GM21390 (cell line): ENCODE measurements around the gene KANSL1L.
"Not testable (repeated sequence)": the region's sequence is repeated elsewhere in the genome, so short reads cannot be mapped to it uniquely, and the experiment has no call there.

Experiments
- ATAC-seq: cut with Tn5 transposase; IDR thresholded peaks from one replicate; pipeline ENCODE4 v1.9.1; 2021; ENCODE audit not compliant: unreplicated experiment

KANSL1L gene

GRCh38 chr2:210179351-210179990 is 8.3 kb upstream of the KANSL1L start:
- ATAC-seq: no peak

- ATAC-seq: no peak
Observed at GRCh38 chr2:210177769-210178168, 6.6 kb upstream of the KANSL1L start.

GRCh38 chr2:210177115-210177514 is 5.9 kb upstream of the KANSL1L start:
- ATAC-seq: not testable (repeated sequence)

DNA sequence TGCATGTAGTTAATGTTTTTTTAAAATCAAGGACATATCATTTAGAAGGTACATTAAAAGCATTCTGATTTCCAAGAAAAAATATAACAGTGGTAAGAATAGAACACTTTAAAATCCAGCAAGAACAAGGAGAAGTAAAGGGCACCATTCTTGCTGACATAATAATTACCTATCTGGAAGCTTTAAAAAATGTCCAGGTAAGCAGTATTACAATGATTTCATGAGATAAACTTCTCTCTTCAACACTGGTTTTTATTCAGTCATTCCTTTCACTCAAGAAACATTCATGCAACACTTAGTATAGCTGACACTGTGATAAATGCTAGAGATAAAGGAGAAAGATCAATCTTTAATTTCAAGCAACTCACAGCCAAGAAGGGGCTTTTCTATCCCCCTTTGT is 2.9 kb upstream of the KANSL1L start:
- no peak for ATAC-seq

GRCh38 chr2:210172219-210172575 is 988 bp upstream of the KANSL1L start:
- ATAC-seq: no peak

- ATAC-seq: peak; percentile 64
Observed at GRCh38 chr2:210170446-210171303, 534 bp downstream of the KANSL1L start.

DNA sequence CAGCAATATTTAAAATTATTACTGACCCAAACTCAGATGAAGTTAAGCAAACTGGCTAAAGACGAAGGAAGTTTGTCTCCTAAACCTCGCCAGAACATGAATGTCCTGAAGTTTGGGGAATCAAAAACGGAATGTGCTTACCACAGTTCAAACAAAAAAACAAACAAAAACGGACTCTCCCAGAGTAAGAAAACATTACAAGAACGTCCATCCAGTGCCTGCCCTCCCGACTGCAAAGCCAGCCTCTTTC is 1.1 kb downstream of the KANSL1L start:
- ATAC-seq: no peak

GRCh38 chr2:210169516-210170195 is 1.6 kb downstream of the KANSL1L start:
- ATAC-seq: peak; percentile 39

- ATAC-seq: no peak
Observed at GRCh38 chr2:210167227-210167626, 4.0 kb downstream of the KANSL1L start.

- ATAC-seq: no peak
Observed at GRCh38 chr2:210162466-210163124, 8.6 kb downstream of the KANSL1L start.

- ATAC-seq: no peak
Observed at GRCh38 chr2:210159059-210159458, 12.2 kb downstream of the KANSL1L start.

GRCh38 chr2:210158236-210158635 is 13.0 kb downstream of the KANSL1L start:
- no peak for ATAC-seq

DNA sequence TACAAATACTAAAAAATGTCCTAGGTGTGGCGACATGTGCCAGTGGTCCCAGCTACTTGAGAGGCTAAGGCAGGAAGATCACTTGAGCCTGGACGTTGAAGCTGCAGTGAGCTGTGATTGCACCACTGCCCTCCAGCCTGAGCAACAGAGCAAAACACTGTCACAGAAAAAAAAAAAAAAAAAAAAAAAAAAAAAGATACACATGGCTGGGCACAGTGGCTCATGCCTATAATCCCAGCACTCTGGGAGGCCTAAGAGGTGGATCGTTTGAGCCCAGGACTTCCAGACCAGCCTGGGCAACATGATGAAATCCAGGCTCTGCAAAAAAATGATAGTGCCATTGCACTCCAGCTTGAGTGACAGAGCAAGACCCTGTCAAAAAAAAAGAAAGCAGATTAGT is 13.7 kb downstream of the KANSL1L start:
- ATAC-seq: no peak

DNA sequence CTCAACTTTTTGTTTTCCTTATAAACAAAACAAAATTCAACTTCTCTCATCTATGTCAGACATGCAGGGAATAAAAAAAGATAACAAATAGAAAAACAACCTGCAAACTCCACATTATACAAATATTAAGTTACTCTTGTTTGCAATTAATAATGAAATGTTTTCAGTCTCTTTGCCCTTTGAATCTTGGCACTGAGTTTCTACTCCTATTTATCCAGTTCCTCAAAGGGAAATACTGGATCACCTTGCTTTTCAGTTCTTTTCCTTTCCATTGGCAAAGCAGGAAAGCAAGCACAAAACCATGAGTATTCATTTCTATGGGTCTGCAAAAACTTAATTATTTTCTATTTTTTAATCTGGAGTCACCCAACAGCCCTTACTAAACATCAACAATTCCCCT is 23.6 kb downstream of the KANSL1L start:
- ATAC-seq: no peak

GRCh38 chr2:210132239-210132638 is 39.0 kb downstream of the KANSL1L start:
- no peak for ATAC-seq

DNA sequence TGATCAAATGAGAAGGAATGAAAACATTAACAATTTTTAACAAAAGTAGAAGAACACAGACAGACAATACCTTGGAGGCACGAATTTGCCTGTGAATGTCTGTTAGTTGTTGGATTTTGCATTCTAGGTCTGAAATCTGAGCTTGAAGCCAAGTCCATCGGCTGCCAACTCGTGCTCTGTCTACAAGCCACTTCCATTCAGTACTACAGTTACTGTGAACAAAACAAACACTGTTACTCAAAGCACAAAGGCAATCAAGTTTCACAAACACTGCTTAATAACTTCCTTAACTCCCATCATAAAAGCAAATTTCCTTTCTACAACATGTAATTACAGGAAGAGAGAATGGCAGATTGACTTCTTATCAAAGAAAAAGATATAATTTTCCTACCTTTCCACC is 42.2 kb downstream of the KANSL1L start:
- ATAC-seq: no peak

DNA sequence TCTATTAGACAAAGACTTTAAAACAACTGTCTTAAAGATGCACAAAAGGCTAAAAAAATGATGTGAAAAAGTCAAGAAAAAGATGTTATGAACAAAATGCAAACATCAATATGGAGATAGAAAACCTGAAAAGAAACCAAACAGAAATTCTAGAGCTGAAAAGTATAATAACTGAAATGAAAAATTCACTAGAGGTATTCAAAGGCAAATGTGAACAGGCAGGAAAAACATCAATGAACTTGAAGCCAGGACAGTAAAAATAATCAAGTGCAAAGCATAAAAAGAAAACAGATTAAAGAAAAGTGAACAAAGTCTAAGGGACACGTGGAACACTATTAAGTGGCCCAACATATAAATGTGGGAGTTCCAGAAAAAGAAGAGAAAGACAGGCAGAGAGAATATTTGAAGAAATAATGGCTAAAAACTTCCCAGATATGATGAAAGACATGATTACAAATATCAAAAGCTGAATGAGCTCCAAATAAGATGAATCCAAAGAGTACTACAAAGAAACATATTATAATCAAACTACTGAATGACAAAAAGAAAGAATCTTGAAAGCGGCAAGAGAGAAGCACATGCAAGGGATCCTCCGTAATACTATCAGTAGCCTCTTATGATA is 57.5 kb downstream of the KANSL1L start:
- no peak for ATAC-seq

- no peak for ATAC-seq
Observed at GRCh38 chr2:210112871-210113270, 58.3 kb downstream of the KANSL1L start.

GRCh38 chr2:210099940-210100339 is 71.3 kb downstream of the KANSL1L start:
- no peak for ATAC-seq

- no peak for ATAC-seq
Observed at GRCh38 chr2:210094787-210095186, 76.4 kb downstream of the KANSL1L start.

DNA sequence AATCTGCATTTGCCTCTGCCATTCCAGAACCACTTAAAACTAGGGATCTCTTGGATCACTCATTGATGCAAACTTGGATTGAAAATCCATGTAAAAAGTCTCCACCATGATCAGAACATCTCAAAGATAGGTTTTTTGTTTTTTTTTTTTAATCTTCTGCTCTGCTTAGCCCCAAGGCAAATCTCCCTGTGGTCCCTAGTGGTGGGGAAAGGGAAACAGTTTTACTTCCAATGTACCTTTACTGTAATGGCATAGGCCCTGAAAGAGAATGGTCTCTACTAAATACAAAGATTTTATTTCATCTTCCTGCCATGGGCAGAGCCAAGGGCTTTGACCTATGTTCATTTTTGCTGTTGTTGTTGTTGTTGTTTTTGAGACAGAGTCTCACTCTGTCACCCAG is 78.4 kb downstream of the KANSL1L start:
- no peak for ATAC-seq
